Measurements from ENCODE around the gene TBX18. TPM values are rescaled to one million over a fixed set of nuclear protein-coding genes. Genes with fewer than 3 reads are reported as not detected.

TBX18 gene
- total and polyA plus RNA-seq, 4 donors, result 0.10 to 0.59 (median 0.19) TPM; not detected in 1

GRCh38 chr6:84657025-84657424 lies 107.4 kb downstream of the TBX18 start:
- Histone ChIP-seq H3K4me3 (ENCODE audit: low read depth in 1 of 3, low read length in 3 of 3) (no peak overlapping the region), H3K4me1 (ENCODE audit: control insufficient read depth in 4 of 4, insufficient read depth in 4 of 4, low read length in 3 of 4) (no peaks in the 10 kb centered on the region), H3K27ac (ENCODE audit: low read depth in 1 of 2, low read length in 2 of 2) (no peak overlapping the region), H3K27me3 (ENCODE audit: control insufficient read depth in 4 of 4, insufficient read depth in 4 of 4, low read length in 3 of 4) (no peaks in the 10 kb centered on the region), H3K9me3 (ENCODE audit: control insufficient read depth in 4 of 4, low read length in 3 of 4) (peaks cover 0 to 1% (median 0%) of the 10 kb centered on the region in 4 donors), H3K9ac (ENCODE audit: low read depth in 1 of 2, low read length in 2 of 2) (no peak overlapping the region), H3K36me3 (ENCODE audit: control insufficient read depth in 4 of 4, insufficient read depth in 3 of 4, low read depth in 1 of 4, low read length in 3 of 4) (no peaks in the 10 kb centered on the region)
- WGBS, result 54% methylated on average over 2 of the region's 2 CpGs
- DNase-seq (ENCODE audit: low spot score), result no peak
- no peak for TF ChIP-seq RXRA (IDR thresholded peaks at IDR 0.05)
- no peak for TF ChIP-seq YY1 (IDR thresholded peaks at IDR 0.05)

- Histone ChIP-seq H3K4me3 (ENCODE audit: low read depth in 1 of 3, low read length in 3 of 3) (no peak overlapping the region), H3K36me3 (ENCODE audit: control insufficient read depth in 4 of 4, insufficient read depth in 3 of 4, low read depth in 1 of 4, low read length in 3 of 4) (no peaks in the 10 kb centered on the region), H3K4me1 (ENCODE audit: control insufficient read depth in 4 of 4, insufficient read depth in 4 of 4, low read length in 3 of 4) (no peaks in the 10 kb centered on the region), H3K27me3 (ENCODE audit: control insufficient read depth in 4 of 4, insufficient read depth in 4 of 4, low read length in 3 of 4) (no peaks in the 10 kb centered on the region), H3K9ac (ENCODE audit: low read depth in 1 of 2, low read length in 2 of 2) (no peak overlapping the region), H3K9me3 (ENCODE audit: control insufficient read depth in 4 of 4, low read length in 3 of 4) (peaks cover 0 to 1% (median 0%) of the 10 kb centered on the region in 4 donors), H3K27ac (ENCODE audit: low read depth in 1 of 2, low read length in 2 of 2) (no peak overlapping the region)
- DNase-seq (ENCODE audit: low spot score), result no peak
- 79% methylated on average over 3 of the region's 3 CpGs for WGBS
- TF ChIP-seq TAF1 (conservative IDR thresholded peaks at IDR 0.05), result no peak
- TF ChIP-seq YY1 (IDR thresholded peaks at IDR 0.05), result no peak
- no peak for TF ChIP-seq FOXA1 (IDR thresholded peaks at IDR 0.05)
- TF ChIP-seq NR2F2 (IDR thresholded peaks at IDR 0.05), result no peak
- no peak for TF ChIP-seq JUND (IDR thresholded peaks at IDR 0.05)
- TF ChIP-seq, protein P1, sequence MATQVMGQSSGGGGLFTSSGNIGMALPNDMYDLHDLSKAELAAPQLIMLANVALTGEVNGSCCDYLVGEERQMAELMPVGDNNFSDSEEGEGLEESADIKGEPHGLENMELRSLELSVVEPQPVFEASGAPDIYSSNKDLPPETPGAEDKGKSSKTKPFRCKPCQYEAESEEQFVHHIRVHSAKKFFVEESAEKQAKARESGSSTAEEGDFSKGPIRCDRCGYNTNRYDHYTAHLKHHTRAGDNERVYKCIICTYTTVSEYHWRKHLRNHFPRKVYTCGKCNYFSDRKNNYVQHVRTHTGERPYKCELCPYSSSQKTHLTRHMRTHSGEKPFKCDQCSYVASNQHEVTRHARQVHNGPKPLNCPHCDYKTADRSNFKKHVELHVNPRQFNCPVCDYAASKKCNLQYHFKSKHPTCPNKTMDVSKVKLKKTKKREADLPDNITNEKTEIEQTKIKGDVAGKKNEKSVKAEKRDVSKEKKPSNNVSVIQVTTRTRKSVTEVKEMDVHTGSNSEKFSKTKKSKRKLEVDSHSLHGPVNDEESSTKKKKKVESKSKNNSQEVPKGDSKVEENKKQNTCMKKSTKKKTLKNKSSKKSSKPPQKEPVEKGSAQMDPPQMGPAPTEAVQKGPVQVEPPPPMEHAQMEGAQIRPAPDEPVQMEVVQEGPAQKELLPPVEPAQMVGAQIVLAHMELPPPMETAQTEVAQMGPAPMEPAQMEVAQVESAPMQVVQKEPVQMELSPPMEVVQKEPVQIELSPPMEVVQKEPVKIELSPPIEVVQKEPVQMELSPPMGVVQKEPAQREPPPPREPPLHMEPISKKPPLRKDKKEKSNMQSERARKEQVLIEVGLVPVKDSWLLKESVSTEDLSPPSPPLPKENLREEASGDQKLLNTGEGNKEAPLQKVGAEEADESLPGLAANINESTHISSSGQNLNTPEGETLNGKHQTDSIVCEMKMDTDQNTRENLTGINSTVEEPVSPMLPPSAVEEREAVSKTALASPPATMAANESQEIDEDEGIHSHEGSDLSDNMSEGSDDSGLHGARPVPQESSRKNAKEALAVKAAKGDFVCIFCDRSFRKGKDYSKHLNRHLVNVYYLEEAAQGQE (IDR thresholded peaks at IDR 0.05), result no peak
- no peak for TF ChIP-seq HNF4G (IDR thresholded peaks at IDR 0.05)
Observed at GRCh38 chr6:84653027-84653551, 111.3 kb downstream of the TBX18 start.

DNA sequence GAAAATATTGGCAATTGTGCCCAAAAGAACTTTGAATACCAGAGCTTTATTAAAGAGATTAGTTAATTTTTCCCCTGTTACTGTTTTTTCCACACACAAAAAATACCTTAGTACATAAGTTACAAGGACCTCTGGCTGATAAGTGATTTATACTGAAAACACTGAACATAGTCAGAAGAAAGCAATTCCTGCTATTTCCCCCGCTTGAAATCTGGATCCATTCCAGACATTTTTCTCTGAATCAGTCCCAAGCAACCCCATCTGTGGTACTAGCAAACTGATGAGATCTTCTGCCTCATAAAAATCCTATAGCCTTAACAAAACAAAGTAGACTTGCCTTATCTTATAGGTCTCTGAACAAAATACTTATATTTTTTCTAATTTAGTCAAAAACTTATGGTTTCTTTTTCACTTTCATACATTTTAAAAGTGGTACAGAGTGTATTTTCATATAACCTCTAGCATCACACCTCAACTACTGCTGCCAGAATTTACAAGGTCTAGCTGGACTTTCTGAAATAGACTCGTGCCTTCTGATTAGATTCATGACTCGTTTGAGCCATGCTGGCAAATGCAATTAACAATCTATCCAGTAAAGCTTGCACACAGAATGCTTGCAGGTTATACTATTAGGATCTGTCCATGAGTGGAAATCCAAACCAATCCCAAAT lies 111.9 kb downstream of the TBX18 start:
- DNase-seq (ENCODE audit: low spot score), result no peak
- no peak overlapping the region for H3K27ac ChIP-seq (ENCODE audit: low read depth in 1 of 2, low read length in 2 of 2)
- 67% methylated on average over 3 of the region's 3 CpGs for WGBS
- TF ChIP-seq ZBTB33 (IDR thresholded peaks at IDR 0.05) (no peak), FOXA1 (IDR thresholded peaks at IDR 0.05) (no peak), YY1 (IDR thresholded peaks at IDR 0.05) (no peak), CTCF (IDR thresholded peaks at IDR 0.05; ENCODE audit: low read depth, low read length, missing input control) (no peak), EGR1 (IDR thresholded peaks at IDR 0.05; ENCODE audit: low read depth in 2 of 2) (no peak), RXRA (IDR thresholded peaks at IDR 0.05) (no peak)
- no peaks in the 10 kb centered on the region for H3K4me1 ChIP-seq (ENCODE audit: control insufficient read depth in 4 of 4, insufficient read depth in 4 of 4, low read length in 3 of 4)
- no peak overlapping the region for H3K9ac ChIP-seq (ENCODE audit: low read depth in 1 of 2, low read length in 2 of 2)
- no peaks in the 10 kb centered on the region for H3K27me3 ChIP-seq (ENCODE audit: control insufficient read depth in 4 of 4, insufficient read depth in 4 of 4, low read length in 3 of 4)
- no peak overlapping the region for H3K4me3 ChIP-seq (ENCODE audit: low read depth in 1 of 3, low read length in 3 of 3)
- H3K36me3 ChIP-seq (ENCODE audit: control insufficient read depth in 4 of 4, insufficient read depth in 3 of 4, low read depth in 1 of 4, low read length in 3 of 4), result no peaks in the 10 kb centered on the region
- peaks cover 0 to 1% (median 0%) of the 10 kb centered on the region in 4 donors for H3K9me3 ChIP-seq (ENCODE audit: control insufficient read depth in 4 of 4, low read length in 3 of 4)
